A549 (cell line): ENCODE data around the gene SMARCA1.

Experiments used
- ELK1 ChIP-seq: fragments of 150-350 bp; IDR thresholded peaks from 2 replicates; pipeline ENCODE4 v1.6.1; 2014; ENCODE audit warnings: low read depth, mild to moderate bottlenecking, low read length
- TF ChIP-seq, protein P1 (sequence below): fragments of >200 bp; sonication (Bioruptor Twin); formaldehyde crosslinking; IDR thresholded peaks from 3 replicates; pipeline ENCODE4 v1.5.1; 2016
- TF ChIP-seq, protein P2 (sequence below): fragments of >200 bp; sonication (Bioruptor Twin); formaldehyde crosslinking; IDR thresholded peaks from 3 replicates; pipeline ENCODE4 v1.6.1; 2016

- TF ChIP-seq, protein P1, sequence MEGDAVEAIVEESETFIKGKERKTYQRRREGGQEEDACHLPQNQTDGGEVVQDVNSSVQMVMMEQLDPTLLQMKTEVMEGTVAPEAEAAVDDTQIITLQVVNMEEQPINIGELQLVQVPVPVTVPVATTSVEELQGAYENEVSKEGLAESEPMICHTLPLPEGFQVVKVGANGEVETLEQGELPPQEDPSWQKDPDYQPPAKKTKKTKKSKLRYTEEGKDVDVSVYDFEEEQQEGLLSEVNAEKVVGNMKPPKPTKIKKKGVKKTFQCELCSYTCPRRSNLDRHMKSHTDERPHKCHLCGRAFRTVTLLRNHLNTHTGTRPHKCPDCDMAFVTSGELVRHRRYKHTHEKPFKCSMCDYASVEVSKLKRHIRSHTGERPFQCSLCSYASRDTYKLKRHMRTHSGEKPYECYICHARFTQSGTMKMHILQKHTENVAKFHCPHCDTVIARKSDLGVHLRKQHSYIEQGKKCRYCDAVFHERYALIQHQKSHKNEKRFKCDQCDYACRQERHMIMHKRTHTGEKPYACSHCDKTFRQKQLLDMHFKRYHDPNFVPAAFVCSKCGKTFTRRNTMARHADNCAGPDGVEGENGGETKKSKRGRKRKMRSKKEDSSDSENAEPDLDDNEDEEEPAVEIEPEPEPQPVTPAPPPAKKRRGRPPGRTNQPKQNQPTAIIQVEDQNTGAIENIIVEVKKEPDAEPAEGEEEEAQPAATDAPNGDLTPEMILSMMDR, result no peak
- no peak for TF ChIP-seq ELK1
- TF ChIP-seq, protein P2, sequence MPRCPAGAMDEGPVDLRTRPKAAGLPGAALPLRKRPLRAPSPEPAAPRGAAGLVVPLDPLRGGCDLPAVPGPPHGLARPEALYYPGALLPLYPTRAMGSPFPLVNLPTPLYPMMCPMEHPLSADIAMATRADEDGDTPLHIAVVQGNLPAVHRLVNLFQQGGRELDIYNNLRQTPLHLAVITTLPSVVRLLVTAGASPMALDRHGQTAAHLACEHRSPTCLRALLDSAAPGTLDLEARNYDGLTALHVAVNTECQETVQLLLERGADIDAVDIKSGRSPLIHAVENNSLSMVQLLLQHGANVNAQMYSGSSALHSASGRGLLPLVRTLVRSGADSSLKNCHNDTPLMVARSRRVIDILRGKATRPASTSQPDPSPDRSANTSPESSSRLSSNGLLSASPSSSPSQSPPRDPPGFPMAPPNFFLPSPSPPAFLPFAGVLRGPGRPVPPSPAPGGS, result no peak
Observed at GRCh38 chrX:129480889-129481288, 42.4 kb downstream of the SMARCA1 start.
